Right atrium auricular region (tissue), 2 donors: ENCODE results near the gene IMPG1. TPM values are rescaled to one million over a fixed set of nuclear protein-coding genes. Genes with fewer than 3 reads are reported as not detected.

ENCODE experiments used
- DNase-seq: peaks from one replicate; pipeline ENCODE4 v3.0.0-alpha.2; 2019; ENCODE audit warnings: low spot score
- H3K27ac ChIP-seq, 2 donors: fragments of 200-600 bp; sonication (generic); 1 replicate in 1 of 2; 2 replicates in 1 of 2; pipeline ENCODE4 v1.5.1; 2016 to 2019
- H3K27me3 ChIP-seq, 2 donors: fragments of 200-600 bp; sonication (generic); one replicate each; pipeline versions ENCODE4 v1.5.1 to v1.6.0; 2017 to 2019
- H3K36me3 ChIP-seq: fragments of 200-600 bp; sonication (generic); one replicate; pipeline ENCODE4 v1.5.1; 2016
- H3K4me1 ChIP-seq, 2 donors: fragments of 200-600 bp; sonication (generic); one replicate each; pipeline versions ENCODE4 v1.5.1 to v1.6.0; 2017 to 2019
- H3K4me3 ChIP-seq, 2 donors: fragments of 200-600 bp; sonication (generic); 1 replicate in 1 of 2; 2 replicates in 1 of 2; pipeline ENCODE4 v1.5.1; 2017 to 2019; ENCODE audit warnings: mild to moderate bottlenecking in 1 of 2, moderate library complexity in 1 of 2
- H3K9me3 ChIP-seq, 2 donors: fragments of 200-600 bp; sonication (generic); one replicate each; pipeline ENCODE4 v1.5.1; 2019
- CTCF ChIP-seq, 2 donors: fragments of 200-600 bp; sonication (generic); IDR thresholded peaks; one replicate each; pipeline ENCODE4 v1.5.1; 2019; ENCODE audit warnings: antibody characterized with exemption in 2 of 2
- total RNA-seq, 2 donors: library from RNA; depleted of rRNA; stranded (reverse); fragments of >200 nt; gene quantifications; one replicate each; pipeline ENCODE4 v1.1.0, GENCODE V29; 2016

Gene IMPG1, protein sequence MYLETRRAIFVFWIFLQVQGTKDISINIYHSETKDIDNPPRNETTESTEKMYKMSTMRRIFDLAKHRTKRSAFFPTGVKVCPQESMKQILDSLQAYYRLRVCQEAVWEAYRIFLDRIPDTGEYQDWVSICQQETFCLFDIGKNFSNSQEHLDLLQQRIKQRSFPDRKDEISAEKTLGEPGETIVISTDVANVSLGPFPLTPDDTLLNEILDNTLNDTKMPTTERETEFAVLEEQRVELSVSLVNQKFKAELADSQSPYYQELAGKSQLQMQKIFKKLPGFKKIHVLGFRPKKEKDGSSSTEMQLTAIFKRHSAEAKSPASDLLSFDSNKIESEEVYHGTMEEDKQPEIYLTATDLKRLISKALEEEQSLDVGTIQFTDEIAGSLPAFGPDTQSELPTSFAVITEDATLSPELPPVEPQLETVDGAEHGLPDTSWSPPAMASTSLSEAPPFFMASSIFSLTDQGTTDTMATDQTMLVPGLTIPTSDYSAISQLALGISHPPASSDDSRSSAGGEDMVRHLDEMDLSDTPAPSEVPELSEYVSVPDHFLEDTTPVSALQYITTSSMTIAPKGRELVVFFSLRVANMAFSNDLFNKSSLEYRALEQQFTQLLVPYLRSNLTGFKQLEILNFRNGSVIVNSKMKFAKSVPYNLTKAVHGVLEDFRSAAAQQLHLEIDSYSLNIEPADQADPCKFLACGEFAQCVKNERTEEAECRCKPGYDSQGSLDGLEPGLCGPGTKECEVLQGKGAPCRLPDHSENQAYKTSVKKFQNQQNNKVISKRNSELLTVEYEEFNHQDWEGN
- not detected for total RNA-seq

GRCh38 chr6:76072562-76072961 lies at the start of gene IMPG1:
Gene IMPG1 (minus strand): TSS chr6:76072662. CDS start chr6:76072488, 174 bp downstream.
- Histone ChIP-seq H3K36me3 (no peaks in the 10 kb centered on the region), H3K4me3 (no peak within 1 kb of the TSS), H3K27ac (no peak within 1 kb of the TSS), H3K4me1 (no peaks in the 10 kb centered on the region), H3K27me3 (no peaks in the 10 kb centered on the region), H3K9me3 (peaks cover 0 to 6% of the 10 kb centered on the region in 2 donors)
- no peak for TF ChIP-seq CTCF (IDR thresholded peaks at IDR 0.05)
- no peak for DNase-seq

DNA sequence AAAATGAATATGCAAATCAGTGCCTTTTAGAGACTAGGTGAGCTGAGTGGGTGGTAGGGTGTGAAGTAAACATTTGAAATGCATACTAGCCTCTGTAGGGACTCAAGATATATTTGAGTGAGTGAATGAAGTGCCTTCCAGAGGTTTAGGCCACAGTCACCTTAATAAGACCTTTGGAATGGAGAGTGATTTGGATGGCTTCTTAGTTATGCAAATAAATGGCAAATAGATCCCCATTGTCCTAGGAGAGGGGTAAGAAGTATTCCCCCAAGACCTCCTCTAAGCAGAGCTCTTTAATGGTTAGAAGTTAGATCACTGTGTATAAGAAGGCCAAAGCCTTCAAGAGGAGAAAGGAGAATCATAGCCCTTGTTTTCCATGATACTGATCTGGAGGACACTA lies 47.8 kb upstream of the IMPG1 start:
- no peaks in the 10 kb centered on the region for H3K4me1 ChIP-seq
- H3K27ac ChIP-seq, result no peak overlapping the region
- no peaks in the 10 kb centered on the region for H3K36me3 ChIP-seq
- no peak for TF ChIP-seq CTCF (IDR thresholded peaks at IDR 0.05)
- peaks cover 0 to 4% of the 10 kb centered on the region in 2 donors for H3K9me3 ChIP-seq
- H3K4me3 ChIP-seq, result no peak overlapping the region
- no peaks in the 10 kb centered on the region for H3K27me3 ChIP-seq
- DNase-seq, result no peak

DNA sequence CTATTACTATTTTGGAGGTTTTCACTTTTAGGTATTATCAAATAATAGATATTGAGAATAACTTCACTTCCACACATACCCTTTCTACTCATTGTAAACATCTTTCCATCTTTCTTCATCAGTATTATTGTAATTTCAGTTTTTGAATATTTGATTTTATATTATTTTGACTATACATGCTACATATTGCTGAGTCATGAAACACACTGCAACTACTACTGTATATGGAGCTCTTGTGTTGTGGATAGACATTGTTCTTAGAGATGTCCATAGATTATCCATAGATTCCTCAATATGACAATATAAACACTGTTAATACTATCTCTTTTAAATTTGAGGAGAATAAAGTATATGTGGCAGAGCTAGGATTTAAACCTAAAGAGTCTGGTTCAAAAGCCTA lies 819 bp upstream of the IMPG1 start:
- no peak for TF ChIP-seq CTCF (IDR thresholded peaks at IDR 0.05)
- Histone ChIP-seq H3K4me3 (no peak overlapping the region), H3K36me3 (no peaks in the 10 kb centered on the region), H3K9me3 (peaks cover 0 to 6% of the 10 kb centered on the region in 2 donors), H3K27me3 (no peaks in the 10 kb centered on the region), H3K4me1 (no peaks in the 10 kb centered on the region), H3K27ac (no peak overlapping the region)
- DNase-seq, result no peak

DNA sequence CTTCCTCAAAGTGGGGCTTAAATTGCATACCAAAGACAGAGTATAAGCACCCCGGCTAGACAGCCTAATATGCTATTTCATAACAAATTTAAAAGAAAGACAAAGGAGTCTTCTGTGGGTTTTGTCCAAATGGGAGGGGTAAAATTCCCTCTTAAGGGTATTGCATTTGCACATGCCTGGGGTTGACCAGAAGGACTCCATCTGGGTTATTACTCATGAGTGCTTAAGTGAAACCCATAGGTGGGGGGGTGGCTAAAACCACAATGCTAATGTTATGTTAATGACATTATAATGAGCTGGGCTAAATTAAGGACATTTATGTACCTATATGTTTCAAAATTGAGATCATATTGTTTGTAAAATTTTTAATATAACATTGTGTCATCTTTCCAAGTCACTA lies 15.0 kb downstream of the IMPG1 start:
- no peak for DNase-seq
- H3K27ac ChIP-seq, result no peak overlapping the region
- H3K9me3 ChIP-seq, result no peaks in the 10 kb centered on the region
- no peak for TF ChIP-seq CTCF (IDR thresholded peaks at IDR 0.05)
- no peaks in the 10 kb centered on the region for H3K4me1 ChIP-seq
- no peak overlapping the region for H3K4me3 ChIP-seq
- no peaks in the 10 kb centered on the region for H3K27me3 ChIP-seq
- H3K36me3 ChIP-seq, result no peaks in the 10 kb centered on the region

DNA sequence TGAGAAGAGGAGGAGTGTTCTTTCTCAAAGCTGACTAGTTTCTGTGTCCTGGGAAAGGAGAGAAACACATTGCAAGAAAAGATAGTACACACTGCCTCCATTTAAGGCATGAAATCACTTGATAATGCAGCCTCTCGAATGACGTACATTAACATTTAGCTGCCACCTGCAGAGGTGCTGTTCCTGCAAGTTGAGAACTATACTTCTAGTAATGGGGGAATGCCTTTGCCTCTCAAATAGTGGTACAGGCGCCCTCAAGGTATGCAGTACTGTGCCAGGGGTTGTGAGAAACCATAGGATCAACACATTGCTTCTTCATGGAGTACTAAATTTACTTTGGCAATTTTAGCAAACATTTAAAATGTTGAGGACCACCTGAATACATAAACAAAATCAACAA lies 20.1 kb downstream of the IMPG1 start:
- H3K27me3 ChIP-seq, result no peaks in the 10 kb centered on the region
- H3K4me3 ChIP-seq, result no peak overlapping the region
- no peak for TF ChIP-seq CTCF (IDR thresholded peaks at IDR 0.05)
- no peaks in the 10 kb centered on the region for H3K4me1 ChIP-seq
- no peak for DNase-seq
- H3K36me3 ChIP-seq, result no peaks in the 10 kb centered on the region
- H3K9me3 ChIP-seq, result no peaks in the 10 kb centered on the region
- no peak overlapping the region for H3K27ac ChIP-seq
